K562 (cell line): ENCODE results near the gene LRRC61. TPM values are rescaled to one million over a fixed set of nuclear protein-coding genes. Genes with fewer than 3 reads are reported as not detected.
A peak's percentile ranks its signal among the peaks of the same experiment; 100 is the strongest.

ENCODE experiments used
- ADNP ChIP-seq: fragments of 200-800 bp; sonication (Bioruptor generic); IDR thresholded peaks from 2 replicates; pipeline ENCODE4 v1.6.1; 2016; ENCODE audit warnings: missing genetic modification characterization, missing compliant biosample characterization
- IFI16 ChIP-seq: fragments of 250-450 bp; sonication (Bioruptor Pico); IDR thresholded peaks from 2 replicates; pipeline ENCODE4 v2.1.2; 2022; ENCODE audit warnings: mild to moderate bottlenecking, inconsistent platforms
- IRF9 ChIP-seq: fragments of 450-650 bp; IDR thresholded peaks from 2 replicates; pipeline ENCODE4 v1.6.1; 2016; ENCODE audit warnings: missing biosample characterization, missing genetic modification characterization
- MGA ChIP-seq: fragments of 450-650 bp; IDR thresholded peaks from 2 replicates; pipeline ENCODE4 v1.6.1; 2016; ENCODE audit warnings: mild to moderate bottlenecking, moderate library complexity
- NR1H2 ChIP-seq: sonication (generic); formaldehyde crosslinking; IDR thresholded peaks from 2 replicates; pipeline ENCODE4 v1.4.0; 2020; ENCODE audit warnings: mild to moderate bottlenecking, missing genetic modification reagents
- PRPF4 ChIP-seq: fragments of 200-400 bp; formaldehyde crosslinking; IDR thresholded peaks from one replicate; pipeline ENCODE4 v1.6.1; 2017; ENCODE audit warnings: low read length, low read depth, mild to moderate bottlenecking; ENCODE audit not compliant: insufficient read depth, poor library complexity, severe bottlenecking
- XRCC3 ChIP-seq: fragments of 450-650 bp; IDR thresholded peaks from 2 replicates; pipeline ENCODE4 v1.6.1; 2017; ENCODE audit warnings: mild to moderate bottlenecking, moderate library complexity
- ZBTB49 ChIP-seq: sonication (generic); formaldehyde crosslinking; IDR thresholded peaks from 2 replicates; pipeline ENCODE4 v1.8.0; 2022; ENCODE audit warnings: missing genetic modification reagents, mild to moderate bottlenecking, borderline replicate concordance
- ZNF77 ChIP-seq: fragments of 250-450 bp; sonication (Bioruptor Pico); IDR thresholded peaks from 2 replicates; pipeline ENCODE4 v1.5.0; 2020
- polyA plus RNA-seq, 8 experiments: library from polyadenylated mRNA; depleted of rRNA in 4 of 8; stranded (reverse) in 5 of 8; unstranded in 3 of 8; fragments of >200 nt; fragmentation: Nextera tagmentation in 2 of 8; fragmentation: Illumina TruSeq in 1 of 8; extraction: Ambion mirVana in 2 of 8; extraction: Trizol in 1 of 8; gene quantifications; 2 replicates each; pipeline versions ENCODE4 v1.2.1 to v1.2.3, GENCODE V29; 2011 to 2014; ENCODE audit warnings: inconsistent platforms in 1 of 8, missing spikeins in 1 of 8
- total RNA-seq, 7 experiments: library from RNA; depleted of rRNA in 6 of 7; stranded (reverse); fragments of >200 nt in 6 of 7; fragmentation: Illumina TruSeq in 2 of 7; extraction: Trizol in 2 of 7; gene quantifications; 2 replicates each; pipeline versions ENCODE4 v1.2.1 to v1.2.3, GENCODE V29; 2011 to 2021; ENCODE audit warnings: low replicate concordance in 1 of 7

LRRC61 gene
- total and polyA plus RNA-seq, 9 of the 15 experiments (the other 6 are each of a cell fraction or from before 2014, with no cell fraction given), result 1.3 to 55.2 (median 35.2) TPM

GRCh38 chr7:150322833-150323681 lies at the start of gene LRRC61, which contains the start of gene ACTR3C (continued):
- TF ChIP-seq MGA, result peak; percentile 99
- no peak for TF ChIP-seq PRPF4
- no peak for TF ChIP-seq ADNP
- TF ChIP-seq NR1H2, result peak; percentile 79; the same call in 1 of the 2 replicates
- TF ChIP-seq ZNF77 (CRISPR knock-in tag), result peak; percentile 69; the same call in 1 of the 2 replicates
- TF ChIP-seq ZBTB49 (CRISPR knock-in tag), result peak; percentile 98
- TF ChIP-seq IFI16 (CRISPR knock-in tag), result no peak; the same call in 1 of the 2 replicates
- TF ChIP-seq XRCC3, result no peak
- TF ChIP-seq IRF9, result peak; percentile 56
